ENCODE measurements around the gene FAM3D.
"Not testable (repeated sequence)": the region's sequence is repeated elsewhere in the genome, so short reads cannot be mapped to it uniquely, and the experiment has no call there.

The FAM3D gene, protein sequence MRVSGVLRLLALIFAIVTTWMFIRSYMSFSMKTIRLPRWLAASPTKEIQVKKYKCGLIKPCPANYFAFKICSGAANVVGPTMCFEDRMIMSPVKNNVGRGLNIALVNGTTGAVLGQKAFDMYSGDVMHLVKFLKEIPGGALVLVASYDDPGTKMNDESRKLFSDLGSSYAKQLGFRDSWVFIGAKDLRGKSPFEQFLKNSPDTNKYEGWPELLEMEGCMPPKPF

DNA sequence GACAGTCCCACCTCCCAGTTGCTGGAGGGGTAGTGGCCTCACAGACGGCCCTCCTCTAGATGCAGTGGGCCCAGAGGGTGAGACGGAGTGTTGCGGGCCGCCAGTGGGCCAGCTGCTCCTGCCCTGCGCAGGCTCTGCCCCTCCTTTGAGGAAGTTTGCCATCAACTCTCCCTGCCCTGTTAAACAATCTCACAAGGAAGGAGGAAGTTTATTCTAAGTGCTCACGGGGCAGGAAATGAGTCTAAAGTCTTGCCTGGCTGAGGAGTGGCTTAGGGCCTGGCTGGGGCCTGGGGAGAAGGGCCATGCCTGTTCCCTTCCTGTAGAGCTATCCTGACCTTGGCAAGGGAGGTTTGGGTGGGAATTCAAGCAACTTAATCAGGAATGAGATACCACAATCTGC lies at the start of gene FAM3D:
Gene FAM3D, minus strand, starts transcription at position 92 of the 400 bp plus-strand sequence. CDS start 11,211 bp downstream, outside the sequence.
- in situ Hi-C loops (cut with MboI; ENCODE audit: low sequenced_read_pairs), result no loop called here
- Histone ChIP-seq H3K27me3 (ENCODE audit: low read depth) (no peaks in the 10 kb centered on the region), H3K4me1 (no peaks in the 10 kb centered on the region), H3K36me3 (replicated peaks) (no peaks in the 10 kb centered on the region), H3K4me3 (no peak within 1 kb of the TSS), H3K9me3 (no peaks in the 10 kb centered on the region)
- DNase-seq (ENCODE audit: low spot score in 2 of 2), result no peak

DNA sequence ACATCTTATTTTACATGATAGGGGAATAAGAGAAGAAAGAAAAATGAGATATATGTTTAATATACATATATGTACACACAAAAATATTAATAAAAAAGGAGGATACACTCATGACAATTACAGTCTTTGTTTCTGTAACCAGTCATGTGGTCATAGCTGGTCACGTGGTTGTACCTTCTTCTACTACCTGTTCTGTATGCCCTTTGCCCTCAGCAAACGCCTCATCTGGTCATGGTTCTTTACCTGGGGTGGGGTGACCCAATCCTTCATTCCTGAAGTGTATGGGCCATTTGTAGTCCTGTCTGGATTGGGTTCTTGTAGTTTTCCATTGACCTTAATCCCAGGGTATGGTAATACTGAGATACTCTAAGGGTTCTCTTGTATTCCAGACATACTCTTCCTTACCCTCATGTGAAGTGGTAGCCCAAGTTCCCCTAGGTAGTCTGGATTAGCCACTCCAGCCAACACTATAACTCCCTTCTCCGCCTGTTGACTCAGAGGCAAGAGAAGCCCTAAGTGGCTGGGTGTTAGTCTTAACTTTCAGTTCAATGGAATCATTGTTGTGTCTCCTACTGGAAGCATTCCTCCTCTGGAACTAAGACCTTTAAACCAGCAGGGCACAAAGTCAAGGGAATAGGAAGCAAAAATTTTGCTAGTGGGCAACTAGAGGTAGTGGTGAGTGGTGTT lies 47.3 kb upstream of the FAM3D start:
- no peak overlapping the region for H3K4me3 ChIP-seq
- H3K4me1 ChIP-seq, result no peaks in the 10 kb centered on the region
- no peaks in the 10 kb centered on the region for H3K27me3 ChIP-seq (ENCODE audit: low read depth)
- H3K36me3 ChIP-seq (replicated peaks), result no peaks in the 10 kb centered on the region
- H3K9me3 ChIP-seq, result no peaks in the 10 kb centered on the region
- in situ Hi-C loops (cut with MboI; ENCODE audit: low sequenced_read_pairs), result no loop called here
- DNase-seq (ENCODE audit: low spot score in 2 of 2), result no peak

DNA sequence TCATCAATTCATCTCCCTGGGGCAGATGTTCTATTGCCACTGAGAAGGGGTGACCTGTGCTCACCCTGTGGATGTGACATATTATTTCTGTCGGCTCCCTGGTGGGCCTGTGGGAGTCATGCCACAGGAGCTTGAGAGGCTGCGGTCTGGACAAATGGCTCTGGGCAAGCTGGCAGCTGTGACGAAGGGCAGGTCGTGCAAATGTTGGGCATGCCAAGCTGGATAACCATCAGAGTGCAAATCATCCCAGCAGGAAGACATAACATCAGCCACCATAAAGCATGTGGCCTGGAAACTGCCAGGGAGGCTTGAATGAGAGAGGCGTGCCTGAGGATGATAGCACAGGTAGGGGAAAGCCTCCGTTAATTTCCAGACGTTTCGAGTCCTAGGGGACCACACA lies 45.3 kb upstream of the FAM3D start:
- no peak for DNase-seq (ENCODE audit: low spot score in 2 of 2)
- no peaks in the 10 kb centered on the region for H3K36me3 ChIP-seq (replicated peaks)
- no peak overlapping the region for H3K4me3 ChIP-seq
- no peaks in the 10 kb centered on the region for H3K27me3 ChIP-seq (ENCODE audit: low read depth)
- H3K9me3 ChIP-seq, result no peaks in the 10 kb centered on the region
- in situ Hi-C loops (cut with MboI; ENCODE audit: low sequenced_read_pairs), result no loop called here
- H3K4me1 ChIP-seq, result no peaks in the 10 kb centered on the region

DNA sequence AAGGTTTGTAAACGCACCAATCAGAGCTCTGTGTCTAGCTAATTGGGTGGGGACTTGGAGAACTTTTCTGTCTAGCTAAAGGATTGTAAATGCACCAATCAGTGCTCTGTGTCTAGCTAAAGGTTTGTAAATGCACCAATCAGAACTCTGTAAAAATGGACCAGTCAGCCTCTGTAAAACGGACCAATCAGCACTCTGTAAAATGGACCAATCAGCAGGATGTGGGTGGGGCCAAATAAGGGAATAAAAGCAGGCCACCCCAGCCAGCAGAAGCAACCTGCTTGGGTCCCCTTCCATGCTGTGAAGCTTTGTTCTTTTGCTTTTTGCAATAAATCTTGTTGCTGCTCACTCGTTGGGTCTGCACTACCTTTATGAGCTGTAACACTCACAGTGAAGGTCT lies 42.4 kb upstream of the FAM3D start:
- in situ Hi-C loops (cut with MboI; ENCODE audit: low sequenced_read_pairs); DNase-seq (ENCODE audit: low spot score in 2 of 2); H3K9me3 ChIP-seq: not testable (repeated sequence)

DNA sequence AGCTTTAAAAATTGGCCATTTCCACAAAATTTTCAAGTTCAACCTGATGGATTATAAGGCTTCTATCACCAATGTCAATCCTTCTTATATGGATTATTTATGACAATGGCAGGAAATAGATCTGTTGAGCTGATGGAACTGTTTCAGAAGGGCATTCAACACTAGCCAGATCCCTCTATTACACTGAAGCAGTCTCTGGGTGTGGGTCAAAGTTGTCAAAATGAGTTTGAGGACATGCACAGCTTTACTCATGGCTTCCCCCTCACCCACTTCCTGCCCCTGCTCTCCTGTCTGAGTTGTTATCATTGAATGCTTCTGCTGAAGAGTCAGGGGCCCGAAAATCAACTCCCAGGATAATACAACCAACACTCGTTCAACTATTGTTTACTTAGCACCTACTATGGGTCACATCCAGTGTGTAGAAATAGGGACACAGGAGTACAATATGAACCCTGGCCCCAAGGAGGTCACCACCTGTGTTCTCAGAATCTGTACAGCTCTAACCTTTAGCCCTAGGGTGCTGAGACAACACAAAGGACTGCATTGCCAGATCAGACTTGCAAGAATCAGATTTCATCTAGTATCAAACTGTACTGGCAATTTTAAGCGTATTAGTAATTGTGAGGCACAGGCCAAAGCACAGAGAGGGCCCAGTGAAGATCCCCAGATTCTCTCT lies 41.7 kb upstream of the FAM3D start:
- H3K4me1 ChIP-seq, result no peaks in the 10 kb centered on the region
- DNase-seq (ENCODE audit: low spot score in 2 of 2), result no peak
- H3K27me3 ChIP-seq (ENCODE audit: low read depth), result no peaks in the 10 kb centered on the region
- H3K9me3 ChIP-seq, result no peaks in the 10 kb centered on the region
- no peaks in the 10 kb centered on the region for H3K36me3 ChIP-seq (replicated peaks)
- no peak overlapping the region for H3K4me3 ChIP-seq
- in situ Hi-C loops (cut with MboI; ENCODE audit: low sequenced_read_pairs), result no loop called here

More for the DNA sequence above, 42.4 kb upstream of the FAM3D start:
- H3K27me3 ChIP-seq (ENCODE audit: low read depth); H3K4me3 ChIP-seq; H3K36me3 ChIP-seq (replicated peaks); H3K4me1 ChIP-seq: not testable (repeated sequence)

DNA sequence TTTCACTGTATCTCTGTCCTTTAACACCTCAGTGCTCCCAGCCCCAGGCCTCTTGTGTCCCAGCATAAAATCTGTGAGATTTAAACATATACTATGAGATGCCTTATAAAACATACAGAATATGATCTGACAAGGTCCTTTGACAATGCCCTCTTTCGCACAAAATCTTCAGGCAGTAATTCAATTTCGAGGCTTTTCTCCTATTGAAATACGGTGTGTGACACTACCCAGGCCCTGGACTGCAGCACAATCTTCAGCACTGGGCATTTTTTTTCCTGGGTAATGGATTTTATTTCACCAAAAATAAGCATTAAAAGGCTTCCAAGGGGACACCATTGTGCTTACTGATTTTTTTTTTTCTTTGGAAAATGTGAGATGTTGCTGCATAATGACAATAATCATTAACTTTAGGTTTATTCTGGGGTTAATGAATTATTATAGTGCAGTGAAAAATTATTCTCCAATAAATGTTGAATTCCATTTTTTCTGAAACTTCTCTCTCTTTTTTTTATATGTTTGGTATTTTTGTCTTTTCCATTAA lies 40.9 kb upstream of the FAM3D start:
- in situ Hi-C loops (cut with MboI; ENCODE audit: low sequenced_read_pairs), result no loop called here
- H3K4me3 ChIP-seq, result no peak overlapping the region
- no peaks in the 10 kb centered on the region for H3K36me3 ChIP-seq (replicated peaks)
- no peaks in the 10 kb centered on the region for H3K4me1 ChIP-seq
- H3K27me3 ChIP-seq (ENCODE audit: low read depth), result no peaks in the 10 kb centered on the region
- DNase-seq (ENCODE audit: low spot score in 2 of 2), result no peak
- H3K9me3 ChIP-seq, result no peaks in the 10 kb centered on the region

DNA sequence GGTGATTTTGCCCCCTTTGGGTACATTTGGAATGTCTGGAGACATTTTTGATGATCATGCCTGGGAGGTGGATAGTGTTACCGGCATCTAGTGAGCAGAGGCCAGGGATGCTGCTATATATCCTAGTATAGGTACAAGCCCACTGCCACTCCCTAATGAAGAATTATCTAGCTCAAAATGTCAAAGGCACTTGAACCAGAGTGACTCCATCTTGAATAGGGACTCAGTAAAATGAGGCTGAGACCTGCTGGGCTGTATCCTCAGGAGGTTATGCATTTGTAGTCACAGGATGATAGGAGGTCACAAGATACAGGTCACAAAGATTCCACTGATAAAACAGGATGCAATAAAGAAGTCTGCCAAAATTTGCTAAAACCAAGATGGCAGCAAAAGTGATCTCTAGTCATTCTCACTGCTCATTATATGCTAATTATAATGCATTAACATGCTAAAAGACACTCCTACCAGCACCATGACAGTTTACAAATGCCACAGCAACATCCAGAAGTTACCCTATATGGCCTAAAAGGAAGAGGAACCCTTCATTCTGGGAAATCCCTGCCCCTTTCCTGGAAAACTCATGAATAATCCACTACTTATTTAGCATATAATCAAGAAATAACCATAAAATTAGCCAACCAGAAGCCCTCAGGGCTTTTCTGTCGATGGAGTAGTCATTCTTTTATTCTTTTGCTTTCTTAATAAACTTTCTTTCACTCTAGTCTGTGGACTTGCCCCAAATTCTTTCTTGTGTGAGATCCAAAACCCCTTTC lies 40.0 kb upstream of the FAM3D start:
- Histone ChIP-seq H3K4me3 (no peak overlapping the region), H3K27me3 (ENCODE audit: low read depth) (no peaks in the 10 kb centered on the region), H3K9me3 (no peaks in the 10 kb centered on the region), H3K4me1 (no peaks in the 10 kb centered on the region), H3K36me3 (replicated peaks) (no peaks in the 10 kb centered on the region)
- DNase-seq (ENCODE audit: low spot score in 2 of 2), result no peak
- in situ Hi-C loops (cut with MboI; ENCODE audit: low sequenced_read_pairs), result no loop called here

DNA sequence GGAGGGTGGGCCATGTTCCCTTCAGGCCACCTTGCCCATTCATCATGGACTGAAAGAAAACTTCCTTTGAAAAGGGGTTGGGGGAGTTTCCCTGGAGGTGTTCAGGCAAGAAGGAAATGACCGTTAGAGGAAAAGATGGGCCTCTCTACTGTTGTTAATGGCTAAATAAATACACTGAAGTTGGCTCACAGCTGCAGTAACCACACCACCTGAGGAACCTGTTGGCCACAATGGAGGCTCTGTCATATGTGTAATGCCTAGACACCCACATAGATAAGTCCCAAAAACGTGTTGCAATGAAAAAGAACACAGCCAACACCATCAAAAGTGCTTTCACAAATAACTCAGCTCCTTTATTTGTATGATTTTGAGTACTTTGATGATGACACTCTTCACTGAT lies 38.2 kb upstream of the FAM3D start:
- in situ Hi-C loops (cut with MboI; ENCODE audit: low sequenced_read_pairs), result no loop called here

DNA sequence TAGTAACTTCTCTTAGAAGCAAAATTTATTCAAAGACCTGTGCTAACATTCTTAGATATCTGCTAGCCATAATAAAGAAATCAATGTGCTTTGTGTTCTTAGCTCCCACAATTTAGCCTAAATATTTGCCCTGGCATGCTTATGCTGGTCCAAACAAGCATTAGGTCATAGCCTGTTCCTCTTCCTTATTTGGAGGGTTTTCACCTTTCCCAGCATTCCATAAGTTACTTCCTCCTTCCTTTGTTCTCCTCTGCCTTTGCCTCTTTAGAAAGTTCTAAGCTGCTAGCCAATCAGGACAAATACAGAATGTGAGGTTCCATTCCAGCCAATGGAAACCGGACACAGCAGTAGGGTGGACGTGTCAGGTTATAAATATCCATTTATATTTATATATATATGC lies 37.7 kb upstream of the FAM3D start:
- H3K4me1 ChIP-seq; DNase-seq (ENCODE audit: low spot score in 2 of 2); H3K4me3 ChIP-seq; H3K9me3 ChIP-seq; in situ Hi-C loops (cut with MboI; ENCODE audit: low sequenced_read_pairs); H3K36me3 ChIP-seq (replicated peaks); H3K27me3 ChIP-seq (ENCODE audit: low read depth): not testable (repeated sequence)

More for the DNA sequence above, 38.2 kb upstream of the FAM3D start:
- Histone ChIP-seq H3K4me1 (no peaks in the 10 kb centered on the region), H3K4me3 (no peak overlapping the region), H3K27me3 (ENCODE audit: low read depth) (no peaks in the 10 kb centered on the region), H3K36me3 (replicated peaks) (no peaks in the 10 kb centered on the region), H3K9me3 (no peaks in the 10 kb centered on the region)
- no peak for DNase-seq (ENCODE audit: low spot score in 2 of 2)

DNA sequence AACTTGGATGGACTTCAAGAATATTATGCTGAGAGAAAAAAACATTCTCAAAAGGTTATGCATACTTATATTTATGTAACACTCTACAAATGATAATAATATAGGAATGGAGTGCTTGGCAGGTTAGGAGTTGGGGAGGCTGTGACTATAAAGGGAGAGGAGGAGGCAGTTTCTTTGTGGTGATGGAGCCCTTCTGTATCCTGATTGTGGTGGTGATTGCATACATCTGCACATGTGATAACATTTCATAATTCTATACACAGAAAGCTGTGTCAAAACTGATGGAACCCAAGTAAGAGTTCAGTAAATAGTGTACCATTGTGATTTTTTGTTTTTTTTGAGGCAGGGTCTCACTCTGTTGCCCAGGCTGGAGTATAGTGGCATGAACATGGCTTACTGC lies 31.7 kb upstream of the FAM3D start:
- in situ Hi-C loops (cut with MboI; ENCODE audit: low sequenced_read_pairs), result no loop called here
- DNase-seq (ENCODE audit: low spot score in 2 of 2), result no peak

DNA sequence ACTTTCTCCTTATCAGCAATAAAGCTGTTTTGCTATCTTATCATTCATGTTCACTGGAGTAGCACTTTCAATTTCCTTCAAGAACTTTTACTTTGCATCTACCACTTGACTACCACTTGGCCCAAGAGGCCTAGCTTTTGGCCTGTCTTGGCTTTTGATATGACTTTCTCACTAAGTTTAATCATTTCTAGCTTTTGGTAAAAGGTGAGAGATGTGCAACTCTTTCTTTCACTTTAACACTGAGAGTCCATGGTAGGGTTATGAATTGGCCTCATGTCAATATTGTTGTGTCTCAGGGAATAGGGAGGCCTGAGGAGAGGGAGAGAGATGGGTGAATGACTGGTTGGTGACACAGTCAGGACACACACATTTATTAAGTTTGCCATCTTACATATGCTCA lies 31.0 kb upstream of the FAM3D start:
- in situ Hi-C loops (cut with MboI; ENCODE audit: low sequenced_read_pairs), result no loop called here
- no peak overlapping the region for H3K4me3 ChIP-seq

More for the DNA sequence above, 31.7 kb upstream of the FAM3D start:
- H3K27me3 ChIP-seq (ENCODE audit: low read depth), result no peaks in the 10 kb centered on the region
- no peaks in the 10 kb centered on the region for H3K36me3 ChIP-seq (replicated peaks)
- no peaks in the 10 kb centered on the region for H3K4me1 ChIP-seq
- H3K9me3 ChIP-seq, result peaks cover 2% of the 10 kb centered on the region; the same call in 1 of the 2 replicates
- no peak overlapping the region for H3K4me3 ChIP-seq

DNA sequence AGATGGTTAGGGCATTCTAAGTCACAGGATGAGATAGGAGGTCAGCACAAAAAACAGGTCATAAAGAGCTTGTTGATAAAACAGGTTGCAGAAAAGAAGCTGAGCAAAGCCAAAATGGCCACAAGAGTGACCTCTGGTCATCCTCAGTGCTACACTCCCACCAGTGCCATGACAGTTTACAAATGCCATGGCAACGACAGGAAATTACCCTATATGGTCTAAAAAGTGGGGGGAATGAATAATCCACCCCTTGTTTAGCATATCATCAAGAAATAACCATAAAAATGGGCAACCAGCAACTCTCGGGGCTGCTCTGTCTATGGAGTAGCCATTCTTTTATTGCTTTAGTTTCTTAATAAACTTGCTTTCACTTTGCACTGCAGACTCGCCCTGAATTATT lies 30.2 kb upstream of the FAM3D start:
- DNase-seq (ENCODE audit: low spot score in 2 of 2); H3K9me3 ChIP-seq; H3K27me3 ChIP-seq (ENCODE audit: low read depth); H3K36me3 ChIP-seq (replicated peaks); H3K4me1 ChIP-seq; in situ Hi-C loops (cut with MboI; ENCODE audit: low sequenced_read_pairs); H3K4me3 ChIP-seq: not testable (repeated sequence)

More for the DNA sequence above, 31.0 kb upstream of the FAM3D start:
- Histone ChIP-seq H3K9me3 (peaks cover 2% of the 10 kb centered on the region; the same call in 1 of the 2 replicates), H3K36me3 (replicated peaks) (no peaks in the 10 kb centered on the region), H3K27me3 (ENCODE audit: low read depth) (no peaks in the 10 kb centered on the region), H3K4me1 (no peaks in the 10 kb centered on the region)
- DNase-seq (ENCODE audit: low spot score in 2 of 2), result no peak

DNA sequence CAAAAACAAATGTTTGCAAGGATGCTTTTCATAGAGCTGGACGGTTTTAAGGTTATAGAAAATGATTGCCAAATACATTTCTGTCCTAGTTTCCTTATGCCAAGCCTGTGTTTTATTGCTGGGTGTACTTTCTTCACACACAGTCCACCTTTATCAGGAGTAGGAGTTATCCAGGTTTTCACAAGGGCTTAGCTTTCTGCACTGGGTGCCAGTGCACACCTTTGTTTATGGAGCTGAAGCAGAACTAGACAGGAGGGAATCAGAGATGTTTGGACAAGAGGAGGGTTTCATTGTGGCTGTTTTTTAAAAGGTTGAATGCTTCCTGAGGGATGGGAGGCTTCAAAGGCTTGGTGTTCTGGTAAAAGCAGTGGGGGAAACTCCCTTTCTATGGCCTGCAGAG lies 29.5 kb upstream of the FAM3D start:
- Histone ChIP-seq H3K9me3 (peaks cover 9% of the 10 kb centered on the region), H3K4me3 (no peak overlapping the region), H3K36me3 (replicated peaks) (no peaks in the 10 kb centered on the region), H3K4me1 (no peaks in the 10 kb centered on the region), H3K27me3 (ENCODE audit: low read depth) (no peaks in the 10 kb centered on the region)
- in situ Hi-C loops (cut with MboI; ENCODE audit: low sequenced_read_pairs), result no loop called here
- DNase-seq (ENCODE audit: low spot score in 2 of 2), result no peak
